ENCODE results near the gene EHBP1L1. TPM values are rescaled to one million over a fixed set of nuclear protein-coding genes. Genes with fewer than 3 reads are reported as not detected.
A peak's percentile ranks its signal among the peaks of the same experiment; 100 is the strongest.

EHBP1L1 gene
- total and polyA plus RNA-seq, 2 of the 8 experiments (the other 6 are each of a cell fraction or from before 2014, with no cell fraction given), result 4.3 to 6.6 TPM

GRCh38 chr11:65575568-65576231 lies at the start of gene EHBP1L1 (continued):
- TF ChIP-seq SP2 (IDR thresholded peaks at IDR 0.05; ENCODE audit: low read length) (no peak), SIX5 (IDR thresholded peaks at IDR 0.05; ENCODE audit: low read depth, low read length) (no peak), BRCA1 (IDR thresholded peaks at IDR 0.05; ENCODE audit: low read depth, low read length) (no peak), CTBP2 (IDR thresholded peaks at IDR 0.05; ENCODE audit: borderline replicate concordance, insufficient read depth, insufficient read length, low read length) (no peak), KDM1A (IDR thresholded peaks at IDR 0.05; ENCODE audit: borderline replicate concordance, low read length) (peak; percentile 63; the same call in 1 of the 2 replicates), CREB1 (IDR thresholded peaks at IDR 0.05) (no peak), ATF2 (IDR thresholded peaks at IDR 0.05; ENCODE audit: low read length) (no peak), YY1 (IDR thresholded peaks at IDR 0.05; ENCODE audit: low read depth, low read length) (no peak), CBX5 (IDR thresholded peaks at IDR 0.05; ENCODE audit: low read depth, low read length) (no peak), SIRT6 (IDR thresholded peaks at IDR 0.05; ENCODE audit: low read length) (no peak), SAP30 (IDR thresholded peaks at IDR 0.05; ENCODE audit: insufficient read depth, insufficient replicate concordance, low read length) (no peak)
